ENCODE results near the gene FARP1. TPM values are rescaled to one million over a fixed set of nuclear protein-coding genes. Genes with fewer than 3 reads are reported as not detected.

Gene FARP1
- total and polyA plus RNA-seq, 10 of the 15 experiments (the other 5 are each of a cell fraction or from before 2014, with no cell fraction given), result 0.17 to 6.9 (median 0.68) TPM

DNA sequence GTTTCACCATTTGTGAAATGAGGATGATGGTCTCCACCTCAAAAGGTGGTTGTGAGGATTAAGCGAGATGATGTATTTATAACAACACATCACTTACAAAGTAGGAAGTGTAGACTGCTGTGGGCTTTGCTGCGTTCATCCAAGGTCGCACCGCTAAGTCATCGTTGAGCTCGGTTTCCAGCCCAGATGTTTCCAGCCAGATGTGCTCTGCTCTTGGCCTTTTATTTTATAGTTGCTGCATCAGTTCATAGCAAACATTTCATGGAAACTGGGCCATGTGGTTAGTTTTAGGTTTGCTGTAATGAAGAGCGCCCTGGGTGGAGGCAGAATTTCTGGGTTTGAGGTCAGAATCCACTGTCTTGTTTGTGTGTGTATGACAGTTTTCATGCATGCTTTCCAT lies 110.6 kb downstream of the FARP1 start:
- CTCF ChIA-PET, result no interaction called here
- intact Hi-C loops (cut with micrococcal nuclease; ENCODE audit: unreplicated experiment), result no loop called here
- Histone ChIP-seq H4K20me1 (ENCODE audit: control insufficient read depth, insufficient read depth) (no peaks in the 10 kb centered on the region), H3K4me3 (no peak overlapping the region), H3K27ac (ENCODE audit: control insufficient read depth, insufficient read depth) (no peak overlapping the region), H3K4me1 (ENCODE audit: control insufficient read depth, insufficient read depth, low read length) (no peaks in the 10 kb centered on the region), H3K4me2 (ENCODE audit: control insufficient read depth, insufficient read depth) (no peak overlapping the region), H3K79me2 (ENCODE audit: control insufficient read depth, insufficient read depth, low read length) (no peaks in the 10 kb centered on the region), H2AFZ (ENCODE audit: control insufficient read depth, low read depth, low read length) (no peak overlapping the region), H3K27me3 (replicated peaks in 1 of 2; ENCODE audit: control insufficient read depth in 2 of 2, insufficient read depth in 2 of 2, low read length in 1 of 2) (no peaks in the 10 kb centered on the region), H3K36me3 (ENCODE audit: control insufficient read depth in 2 of 2, insufficient read depth in 2 of 2, low read length in 1 of 2) (no peaks in the 10 kb centered on the region), H3K9ac (ENCODE audit: control insufficient read depth, insufficient read depth, low read length) (no peak overlapping the region), H3K9me3 (replicated peaks; ENCODE audit: control insufficient read depth, insufficient read depth, low read length) (no peaks in the 10 kb centered on the region)
- in situ Hi-C loops (cut with MboI), result no loop called here
- POLR2A ChIA-PET, result no interaction called here
- DNase-seq (ENCODE audit: low read depth, low spot score), result no peak
- SMC1A ChIA-PET (ENCODE audit: uncharacterized antibody, unreplicated experiment), result interaction anchor here (1.4 kb wide), 1 partner anchor 112 kb away, joined by 3 read pairs; no protein-coding TSS in a partner anchor
- no peak for FAIRE-seq
- no peak for ATAC-seq
- no TSS peak for BruUV-seq (replicated peaks)
- RAD21 ChIA-PET (ENCODE audit: unreplicated experiment), result no interaction called here
- TF ChIP-seq RCOR1 (conservative IDR thresholded peaks at IDR 0.05; ENCODE audit: low read depth, low read length) (no peak), MYB (IDR thresholded peaks at IDR 0.05; ENCODE audit: borderline replicate concordance, low read depth, low read length) (no peak), KAT2A (conservative IDR thresholded peaks at IDR 0.05; ENCODE audit: control insufficient read depth, low read depth, low read length) (no peak), NR2C1 (IDR thresholded peaks at IDR 0.05) (no peak), SMAD1 (IDR thresholded peaks at IDR 0.05; ENCODE audit: low read depth, partially characterized antibody) (no peak), POLR2AphosphoS5 (IDR thresholded peaks at IDR 0.05; ENCODE audit: low read length) (no peak)
- 34% methylated on average over 7 of the region's 7 CpGs for WGBS (ENCODE audit: insufficient coverage, insufficient replicate concordance, low lambda C conversion rate, missing lambda C conversion rate)

DNA sequence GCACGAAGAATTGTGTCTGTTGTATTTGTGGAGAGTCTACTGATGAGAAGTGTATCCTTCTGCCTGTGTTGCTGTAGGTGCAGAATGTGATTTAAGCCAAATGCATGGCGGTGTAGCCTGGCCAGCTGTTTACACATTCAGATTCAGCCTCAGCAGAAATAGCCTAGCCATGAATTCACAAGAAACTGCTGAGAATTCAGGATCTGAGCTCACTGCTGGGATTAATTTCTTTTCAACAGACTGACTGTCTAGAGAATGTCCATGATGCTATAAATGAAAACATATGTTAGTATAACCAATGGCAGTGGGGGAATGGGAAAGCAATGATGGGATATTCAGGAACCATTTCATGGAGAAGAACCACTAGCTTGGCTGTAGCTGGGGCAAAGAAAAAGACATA lies 111.6 kb downstream of the FARP1 start:
- no peaks in the 10 kb centered on the region for H4K20me1 ChIP-seq (ENCODE audit: control insufficient read depth, insufficient read depth)
- no TSS peak for BruUV-seq (replicated peaks)
- H3K4me3 ChIP-seq, result no peak overlapping the region
- no peak overlapping the region for H2AFZ ChIP-seq (ENCODE audit: control insufficient read depth, low read depth, low read length)
- 2% methylated on average over 2 of the region's 2 CpGs for WGBS (ENCODE audit: insufficient coverage, insufficient replicate concordance, low lambda C conversion rate, missing lambda C conversion rate)
- H3K4me2 ChIP-seq (ENCODE audit: control insufficient read depth, insufficient read depth), result no peak overlapping the region
- no peaks in the 10 kb centered on the region for H3K4me1 ChIP-seq (ENCODE audit: control insufficient read depth, insufficient read depth, low read length)
- SMC1A ChIA-PET (ENCODE audit: uncharacterized antibody, unreplicated experiment), result interaction anchor here (1.1 to 1.4 kb wide), 2 partner anchors 12 to 112 kb away, joined by 3 read pairs; no protein-coding TSS in a partner anchor
- H3K36me3 ChIP-seq (ENCODE audit: control insufficient read depth in 2 of 2, insufficient read depth in 2 of 2, low read length in 1 of 2), result no peaks in the 10 kb centered on the region
- H3K79me2 ChIP-seq (ENCODE audit: control insufficient read depth, insufficient read depth, low read length), result no peaks in the 10 kb centered on the region
- CTCF ChIA-PET, result interaction anchor here (0.6 to 1.1 kb wide), 2 partner anchors 13 to 419 kb away, joined by 3 read pairs; no protein-coding TSS in a partner anchor
- no peak overlapping the region for H3K9ac ChIP-seq (ENCODE audit: control insufficient read depth, insufficient read depth, low read length)
- FAIRE-seq, result no peak
- H3K27ac ChIP-seq (ENCODE audit: control insufficient read depth, insufficient read depth), result no peak overlapping the region
- intact Hi-C loops (cut with micrococcal nuclease; ENCODE audit: unreplicated experiment), result no loop called here
- H3K27me3 ChIP-seq (replicated peaks in 1 of 2; ENCODE audit: control insufficient read depth in 2 of 2, insufficient read depth in 2 of 2, low read length in 1 of 2), result no peaks in the 10 kb centered on the region
- in situ Hi-C loops (cut with MboI), result no loop called here
- no peaks in the 10 kb centered on the region for H3K9me3 ChIP-seq (replicated peaks; ENCODE audit: control insufficient read depth, insufficient read depth, low read length)
- RAD21 ChIA-PET (ENCODE audit: unreplicated experiment), result no interaction called here
- POLR2A ChIA-PET, result no interaction called here
- no peak for ATAC-seq
- no peak for DNase-seq (ENCODE audit: low read depth, low spot score)
- TF ChIP-seq POU2F2 (IDR thresholded peaks at IDR 0.05; ENCODE audit: borderline replicate concordance, low read depth, low read length) (no peak), EED (IDR thresholded peaks at IDR 0.05; ENCODE audit: low read depth) (no peak), BCLAF1 (IDR thresholded peaks at IDR 0.05) (no peak), EZH2 (IDR thresholded peaks at IDR 0.05; ENCODE audit: borderline replicate concordance, control insufficient read depth, low read depth, low read length) (no peak), HDGF (IDR thresholded peaks at IDR 0.05) (no peak), PAX5 (IDR thresholded peaks at IDR 0.05; ENCODE audit: borderline replicate concordance, low read depth, low read length) (no peak), ZNF384 (IDR thresholded peaks at IDR 0.05; ENCODE audit: borderline replicate concordance, low read depth, low read length) (no peak), ZSCAN29 (IDR thresholded peaks at IDR 0.05) (no peak)
- TF ChIP-seq, protein P1, sequence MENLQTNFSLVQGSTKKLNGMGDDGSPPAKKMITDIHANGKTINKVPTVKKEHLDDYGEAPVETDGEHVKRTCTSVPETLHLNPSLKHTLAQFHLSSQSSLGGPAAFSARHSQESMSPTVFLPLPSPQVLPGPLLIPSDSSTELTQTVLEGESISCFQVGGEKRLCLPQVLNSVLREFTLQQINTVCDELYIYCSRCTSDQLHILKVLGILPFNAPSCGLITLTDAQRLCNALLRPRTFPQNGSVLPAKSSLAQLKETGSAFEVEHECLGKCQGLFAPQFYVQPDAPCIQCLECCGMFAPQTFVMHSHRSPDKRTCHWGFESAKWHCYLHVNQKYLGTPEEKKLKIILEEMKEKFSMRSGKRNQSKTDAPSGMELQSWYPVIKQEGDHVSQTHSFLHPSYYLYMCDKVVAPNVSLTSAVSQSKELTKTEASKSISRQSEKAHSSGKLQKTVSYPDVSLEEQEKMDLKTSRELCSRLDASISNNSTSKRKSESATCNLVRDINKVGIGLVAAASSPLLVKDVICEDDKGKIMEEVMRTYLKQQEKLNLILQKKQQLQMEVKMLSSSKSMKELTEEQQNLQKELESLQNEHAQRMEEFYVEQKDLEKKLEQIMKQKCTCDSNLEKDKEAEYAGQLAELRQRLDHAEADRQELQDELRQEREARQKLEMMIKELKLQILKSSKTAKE (IDR thresholded peaks at IDR 0.05; ENCODE audit: low read depth, poor library complexity, severe bottlenecking), result no peak
